ENCODE data around the gene SEPTIN10.

The SEPTIN10 gene

DNA sequence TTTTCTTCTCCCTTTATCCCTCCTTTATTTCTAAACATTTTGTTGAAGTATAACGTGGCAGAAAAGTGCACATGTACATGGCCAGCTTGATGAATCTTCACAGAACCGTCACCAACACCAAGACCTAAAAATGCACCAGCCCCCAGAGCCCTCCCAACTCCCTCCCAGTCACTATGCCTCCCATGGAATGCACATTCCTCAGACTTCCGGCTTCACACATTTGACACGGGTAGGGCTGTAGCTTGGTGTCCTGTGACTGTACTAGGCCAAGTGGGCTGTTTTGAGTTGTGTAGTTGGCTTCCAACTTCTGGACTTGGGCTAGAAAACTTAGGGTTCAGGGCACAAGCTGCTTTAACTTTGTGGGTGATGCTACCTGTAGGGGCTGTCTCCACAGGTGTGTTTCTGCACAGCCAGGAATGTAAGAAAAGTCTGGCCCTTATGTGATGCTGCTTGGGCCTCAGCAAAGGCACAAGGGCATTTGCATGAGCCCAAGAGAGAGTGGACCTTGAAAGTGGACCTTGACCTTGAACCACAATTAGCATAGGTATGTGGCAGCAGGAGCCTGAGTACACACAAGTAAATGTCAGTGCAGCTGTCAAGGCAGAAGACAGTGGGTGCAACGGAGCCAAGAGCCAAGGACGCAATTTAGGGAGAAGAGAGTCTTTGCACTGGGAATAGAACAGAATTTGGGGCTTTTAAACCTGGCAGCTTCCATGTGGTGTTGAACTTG is 78.4 kb downstream of the SEPTIN10 start:
- TF ChIP-seq CTCF (IDR thresholded peaks at IDR 0.05; ENCODE audit: poor library complexity, severe bottlenecking): no peak
- H3K4me3 ChIP-seq (ENCODE audit: severe bottlenecking): no peak overlapping the region
- H3K9me3 ChIP-seq (ENCODE audit: severe bottlenecking): no peaks in the 10 kb centered on the region
- no peak overlapping the region for H3K27ac ChIP-seq (ENCODE audit: poor library complexity, severe bottlenecking)
- DNase-seq (ENCODE audit: low spot score) (no peak), ATAC-seq (ENCODE audit: low read depth) (no peak)
- no peaks in the 10 kb centered on the region for H3K27me3 ChIP-seq (ENCODE audit: insufficient read depth, poor library complexity, severe bottlenecking)
- no peaks in the 10 kb centered on the region for H3K36me3 ChIP-seq (ENCODE audit: low read depth)
- H3K4me1 ChIP-seq (ENCODE audit: insufficient read depth, poor library complexity, severe bottlenecking): no peaks in the 10 kb centered on the region

GRCh38 chr2:109533823-109534222 is 79.9 kb downstream of the SEPTIN10 start:
- Histone ChIP-seq H3K36me3 (ENCODE audit: low read depth) (no peaks in the 10 kb centered on the region), H3K4me1 (ENCODE audit: insufficient read depth, poor library complexity, severe bottlenecking) (no peaks in the 10 kb centered on the region), H3K27me3 (ENCODE audit: insufficient read depth, poor library complexity, severe bottlenecking) (no peaks in the 10 kb centered on the region), H3K27ac (ENCODE audit: poor library complexity, severe bottlenecking) (no peak overlapping the region), H3K9me3 (ENCODE audit: severe bottlenecking) (no peaks in the 10 kb centered on the region), H3K4me3 (ENCODE audit: severe bottlenecking) (no peak overlapping the region)
- DNase-seq (ENCODE audit: low spot score) (no peak), ATAC-seq (ENCODE audit: low read depth) (no peak)
- TF ChIP-seq CTCF (IDR thresholded peaks at IDR 0.05; ENCODE audit: poor library complexity, severe bottlenecking): no peak

GRCh38 chr2:109532728-109533076 is 81.1 kb downstream of the SEPTIN10 start:
- Histone ChIP-seq H3K4me1 (ENCODE audit: insufficient read depth, poor library complexity, severe bottlenecking) (no peaks in the 10 kb centered on the region), H3K9me3 (ENCODE audit: severe bottlenecking) (no peaks in the 10 kb centered on the region), H3K36me3 (ENCODE audit: low read depth) (no peaks in the 10 kb centered on the region), H3K27me3 (ENCODE audit: insufficient read depth, poor library complexity, severe bottlenecking) (no peaks in the 10 kb centered on the region), H3K4me3 (ENCODE audit: severe bottlenecking) (no peak overlapping the region), H3K27ac (ENCODE audit: poor library complexity, severe bottlenecking) (no peak overlapping the region)
- no peak for TF ChIP-seq CTCF (IDR thresholded peaks at IDR 0.05; ENCODE audit: poor library complexity, severe bottlenecking)
- ATAC-seq (ENCODE audit: low read depth) (no peak), DNase-seq (ENCODE audit: low spot score) (no peak)

GRCh38 chr2:109531896-109532727 is 81.7 kb downstream of the SEPTIN10 start:
- no peak overlapping the region for H3K27ac ChIP-seq (ENCODE audit: poor library complexity, severe bottlenecking)
- H3K27me3 ChIP-seq (ENCODE audit: insufficient read depth, poor library complexity, severe bottlenecking): no peaks in the 10 kb centered on the region
- no peak for TF ChIP-seq CTCF (IDR thresholded peaks at IDR 0.05; ENCODE audit: poor library complexity, severe bottlenecking)
- H3K4me3 ChIP-seq (ENCODE audit: severe bottlenecking): no peak overlapping the region
- no peak for ATAC-seq (ENCODE audit: low read depth)
- DNase-seq (ENCODE audit: low spot score): no peak
- H3K9me3 ChIP-seq (ENCODE audit: severe bottlenecking): no peaks in the 10 kb centered on the region
- no peaks in the 10 kb centered on the region for H3K4me1 ChIP-seq (ENCODE audit: insufficient read depth, poor library complexity, severe bottlenecking)
- no peaks in the 10 kb centered on the region for H3K36me3 ChIP-seq (ENCODE audit: low read depth)

GRCh38 chr2:109531221-109531620 is 82.5 kb downstream of the SEPTIN10 start:
- no peak for DNase-seq (ENCODE audit: low spot score)
- Histone ChIP-seq H3K27ac (ENCODE audit: poor library complexity, severe bottlenecking) (no peak overlapping the region), H3K9me3 (ENCODE audit: severe bottlenecking) (no peaks in the 10 kb centered on the region), H3K4me1 (ENCODE audit: insufficient read depth, poor library complexity, severe bottlenecking) (no peaks in the 10 kb centered on the region), H3K36me3 (ENCODE audit: low read depth) (no peaks in the 10 kb centered on the region), H3K4me3 (ENCODE audit: severe bottlenecking) (no peak overlapping the region), H3K27me3 (ENCODE audit: insufficient read depth, poor library complexity, severe bottlenecking) (no peaks in the 10 kb centered on the region)
- no peak for TF ChIP-seq CTCF (IDR thresholded peaks at IDR 0.05; ENCODE audit: poor library complexity, severe bottlenecking)
- no peak for ATAC-seq (ENCODE audit: low read depth)

Data from RWPE2 (cell line).